DOHH2 (cell line): ENCODE results near the gene ABI3BP.

Source experiments
- H3F3A ChIP-seq: fragments of 200-600 bp; sonication (generic), shearing (Covaris generic); 2 replicates; pipeline ENCODE4 v1.6.0; 2016; ENCODE audit warnings: antibody characterized with exemption, mild to moderate bottlenecking; ENCODE audit not compliant: control insufficient read depth, insufficient read depth
- H3K27ac ChIP-seq: fragments of 200-600 bp; sonication (generic); 2 replicates; pipeline ENCODE4 v1.5.1; 2014; ENCODE audit warnings: low read depth, mild to moderate bottlenecking, low read length, moderate library complexity
- H3K27me3 ChIP-seq: fragments of 200-600 bp; sonication (generic); 2 replicates; pipeline ENCODE4 v1.6.1; 2014; ENCODE audit warnings: mild to moderate bottlenecking, low read length, mixed read lengths; ENCODE audit not compliant: control insufficient read depth
- H3K36me3 ChIP-seq: fragments of 200-600 bp; sonication (generic); 2 replicates; pipeline ENCODE4 v1.6.1; 2014; ENCODE audit warnings: mild to moderate bottlenecking, low read length, moderate library complexity, mixed read lengths; ENCODE audit not compliant: control insufficient read depth
- H3K4me1 ChIP-seq: fragments of 200-600 bp; sonication (generic); 2 replicates; pipeline ENCODE4 v1.6.1; 2014; ENCODE audit warnings: mild to moderate bottlenecking, low read length, mixed read lengths; ENCODE audit not compliant: control insufficient read depth
- H3K4me2 ChIP-seq: fragments of 200-600 bp; sonication (generic); 2 replicates; pipeline ENCODE4 v1.6.0; 2014; ENCODE audit warnings: mild to moderate bottlenecking, low read length, moderate library complexity
- H3K4me3 ChIP-seq: fragments of 200-600 bp; sonication (generic); 2 replicates; pipeline ENCODE4 v1.5.1; 2014; ENCODE audit warnings: mild to moderate bottlenecking, low read length, mixed read lengths
- H3K79me2 ChIP-seq: fragments of 200-600 bp; sonication (generic); 2 replicates; pipeline ENCODE4 v1.6.1; 2014; ENCODE audit warnings: mild to moderate bottlenecking, low read length, mixed read lengths; ENCODE audit not compliant: control insufficient read depth
- H3K9me2 ChIP-seq: fragments of 200-600 bp; sonication (generic); replicated peaks from 2 replicates; pipeline ENCODE4 v1.6.1; 2014; ENCODE audit warnings: mild to moderate bottlenecking, low read length, mixed read lengths; ENCODE audit not compliant: control insufficient read depth
- H3K9me3 ChIP-seq: fragments of 200-600 bp; sonication (generic); 2 replicates; pipeline ENCODE4 v1.6.1; 2014; ENCODE audit warnings: antibody characterized with exemption, low read length, mixed read lengths; ENCODE audit not compliant: control insufficient read depth, insufficient read depth
- H4K20me1 ChIP-seq: fragments of 200-600 bp; sonication (generic); 2 replicates; pipeline ENCODE4 v1.6.0; 2014; ENCODE audit warnings: low read depth, mild to moderate bottlenecking, antibody characterized with exemption, low read length, moderate library complexity; ENCODE audit not compliant: control insufficient read depth, insufficient read depth
- EZH2phosphoT487 ChIP-seq: fragments of 200-600 bp; sonication (generic); IDR thresholded peaks from 2 replicates; pipeline ENCODE4 v1.6.1; 2017; ENCODE audit warnings: borderline replicate concordance, mild to moderate bottlenecking, antibody characterized with exemption, low read length, moderate library complexity, mixed read lengths
- TF ChIP-seq, protein P1 (sequence below): fragments of 200-600 bp; sonication (generic); IDR thresholded peaks from one replicate; pipeline ENCODE4 v1.5.1; 2014; ENCODE audit warnings: antibody characterized with exemption, mild to moderate bottlenecking, low read depth, low read length; ENCODE audit not compliant: poor library complexity, severe bottlenecking

Gene ABI3BP

DNA sequence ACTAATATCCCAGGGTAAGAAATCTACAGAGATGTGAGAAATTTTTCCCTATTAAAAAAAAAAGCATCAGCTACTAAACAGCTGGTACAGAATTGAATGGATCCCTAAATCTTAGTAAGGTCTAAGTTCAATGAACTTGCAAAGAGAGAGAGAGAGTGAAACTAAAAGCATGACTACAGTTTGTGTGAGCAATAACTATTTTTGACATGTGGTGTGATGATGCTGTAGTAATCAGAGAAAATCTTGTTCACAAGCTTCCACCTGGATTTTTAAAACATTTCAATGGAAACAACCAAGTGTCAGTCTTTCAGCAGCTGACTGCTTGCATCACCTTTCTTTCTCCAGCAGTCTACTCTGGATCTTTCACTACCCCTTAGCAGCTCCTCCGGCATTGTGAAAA is 45.2 kb upstream of the ABI3BP start:
- Histone ChIP-seq H3K27me3 (no peaks in the 10 kb centered on the region), H4K20me1 (no peaks in the 10 kb centered on the region), H3K4me3 (no peak overlapping the region), H3K9me2 (no peaks in the 10 kb centered on the region), H3K4me2 (no peak overlapping the region), H3K9me3 (no peaks in the 10 kb centered on the region), H3K27ac (no peak overlapping the region), H3K36me3 (no peaks in the 10 kb centered on the region), H3F3A (no peaks in the 10 kb centered on the region), H3K4me1 (no peaks in the 10 kb centered on the region), H3K79me2 (no peaks in the 10 kb centered on the region)
- TF ChIP-seq, protein P1, sequence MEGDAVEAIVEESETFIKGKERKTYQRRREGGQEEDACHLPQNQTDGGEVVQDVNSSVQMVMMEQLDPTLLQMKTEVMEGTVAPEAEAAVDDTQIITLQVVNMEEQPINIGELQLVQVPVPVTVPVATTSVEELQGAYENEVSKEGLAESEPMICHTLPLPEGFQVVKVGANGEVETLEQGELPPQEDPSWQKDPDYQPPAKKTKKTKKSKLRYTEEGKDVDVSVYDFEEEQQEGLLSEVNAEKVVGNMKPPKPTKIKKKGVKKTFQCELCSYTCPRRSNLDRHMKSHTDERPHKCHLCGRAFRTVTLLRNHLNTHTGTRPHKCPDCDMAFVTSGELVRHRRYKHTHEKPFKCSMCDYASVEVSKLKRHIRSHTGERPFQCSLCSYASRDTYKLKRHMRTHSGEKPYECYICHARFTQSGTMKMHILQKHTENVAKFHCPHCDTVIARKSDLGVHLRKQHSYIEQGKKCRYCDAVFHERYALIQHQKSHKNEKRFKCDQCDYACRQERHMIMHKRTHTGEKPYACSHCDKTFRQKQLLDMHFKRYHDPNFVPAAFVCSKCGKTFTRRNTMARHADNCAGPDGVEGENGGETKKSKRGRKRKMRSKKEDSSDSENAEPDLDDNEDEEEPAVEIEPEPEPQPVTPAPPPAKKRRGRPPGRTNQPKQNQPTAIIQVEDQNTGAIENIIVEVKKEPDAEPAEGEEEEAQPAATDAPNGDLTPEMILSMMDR, result no peak
- TF ChIP-seq EZH2phosphoT487, result no peak

DNA sequence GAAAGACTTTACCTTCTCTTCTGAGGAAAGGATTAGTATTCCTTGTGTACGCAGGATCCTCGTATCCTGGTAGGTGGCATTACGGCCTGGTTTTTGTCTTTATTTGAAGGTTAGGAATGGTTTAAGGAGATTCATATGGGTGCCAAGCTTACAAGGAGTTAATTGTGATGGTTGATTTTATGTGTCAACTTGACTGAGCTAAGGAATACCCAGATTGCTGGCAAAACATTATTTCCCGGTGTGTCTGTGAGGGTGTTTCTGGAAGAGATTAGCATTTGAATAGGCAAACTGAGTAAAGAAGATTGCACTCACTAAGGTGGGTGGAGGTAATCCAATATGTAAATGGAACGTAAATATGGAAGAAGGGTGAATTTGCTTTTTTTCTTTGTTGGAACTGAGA is 44.4 kb upstream of the ABI3BP start:
- Histone ChIP-seq H3K4me3 (no peak overlapping the region), H3K9me3 (no peaks in the 10 kb centered on the region), H3K27ac (no peak overlapping the region), H3K27me3 (no peaks in the 10 kb centered on the region), H3K9me2 (no peaks in the 10 kb centered on the region), H3K4me2 (no peak overlapping the region), H3K36me3 (no peaks in the 10 kb centered on the region), H4K20me1 (no peaks in the 10 kb centered on the region), H3K4me1 (no peaks in the 10 kb centered on the region), H3F3A (no peaks in the 10 kb centered on the region), H3K79me2 (no peaks in the 10 kb centered on the region)
- TF ChIP-seq, protein P1, result no peak
- no peak for TF ChIP-seq EZH2phosphoT487

DNA sequence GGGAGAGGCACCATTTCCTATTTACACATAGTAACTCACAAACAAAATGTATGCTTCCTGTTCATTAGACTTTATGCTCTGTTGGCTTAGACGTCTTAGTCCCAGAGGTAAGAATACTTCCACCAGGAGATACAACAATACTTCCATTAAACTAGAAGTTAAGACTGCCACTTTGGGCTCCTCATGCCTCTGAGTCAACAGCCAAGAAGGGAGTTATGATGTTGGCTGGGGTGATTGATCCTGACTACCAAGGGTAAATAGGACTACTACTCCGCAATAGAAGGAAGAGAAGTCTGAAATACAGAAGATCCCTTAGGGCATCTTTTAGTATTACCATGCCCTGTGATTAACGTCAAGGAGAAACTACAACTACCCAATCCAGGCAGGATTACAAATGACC is 43.5 kb upstream of the ABI3BP start:
- no peaks in the 10 kb centered on the region for H3K9me3 ChIP-seq
- H3K36me3 ChIP-seq, result no peaks in the 10 kb centered on the region
- no peaks in the 10 kb centered on the region for H3F3A ChIP-seq
- H3K4me2 ChIP-seq, result no peak overlapping the region
- H3K4me3 ChIP-seq, result no peak overlapping the region
- no peaks in the 10 kb centered on the region for H3K9me2 ChIP-seq
- TF ChIP-seq EZH2phosphoT487, result no peak
- TF ChIP-seq, protein P1, result no peak
- no peaks in the 10 kb centered on the region for H3K79me2 ChIP-seq
- H3K4me1 ChIP-seq, result no peaks in the 10 kb centered on the region
- H4K20me1 ChIP-seq, result no peaks in the 10 kb centered on the region
- no peak overlapping the region for H3K27ac ChIP-seq
- H3K27me3 ChIP-seq, result no peaks in the 10 kb centered on the region

- Histone ChIP-seq H3K27ac (no peak overlapping the region), H3K9me3 (no peaks in the 10 kb centered on the region), H3K4me3 (no peak overlapping the region), H3K9me2 (no peaks in the 10 kb centered on the region), H4K20me1 (no peaks in the 10 kb centered on the region), H3K27me3 (no peaks in the 10 kb centered on the region), H3K79me2 (no peaks in the 10 kb centered on the region), H3K4me2 (no peak overlapping the region), H3K4me1 (no peaks in the 10 kb centered on the region), H3K36me3 (no peaks in the 10 kb centered on the region), H3F3A (no peaks in the 10 kb centered on the region)
- TF ChIP-seq, protein P1, result no peak
- TF ChIP-seq EZH2phosphoT487, result no peak
These were observed 43.0 kb upstream of the ABI3BP start for GRCh38 chr3:101036213-101036618.
